ENCODE results near the gene TALDO1.
"Not testable (repeated sequence)": the region's sequence is repeated elsewhere in the genome, so short reads cannot be mapped to it uniquely, and the experiment has no call there.

TALDO1 gene

GRCh38 chr11:719214-720016 lies 27.8 kb upstream of the TALDO1 start:
- DNase-seq (ENCODE audit: low read depth): no peak

- no peak for DNase-seq (ENCODE audit: low read depth)
Observed at GRCh38 chr11:720017-720641, 27.1 kb upstream of the TALDO1 start.

GRCh38 chr11:720642-721246 lies 26.5 kb upstream of the TALDO1 start:
- DNase-seq (ENCODE audit: low read depth): no peak

- DNase-seq (ENCODE audit: low read depth): no peak
Observed at GRCh38 chr11:721247-721740, 26.0 kb upstream of the TALDO1 start.

GRCh38 chr11:721741-722345 lies 25.4 kb upstream of the TALDO1 start:
- peak; percentile 51 for DNase-seq (ENCODE audit: low read depth)

GRCh38 chr11:722346-722811 lies 24.9 kb upstream of the TALDO1 start:
- no peak for DNase-seq (ENCODE audit: low read depth)

GRCh38 chr11:723120-723883 lies 24.0 kb upstream of the TALDO1 start:
- peak; percentile 46 for DNase-seq (ENCODE audit: low read depth)

GRCh38 chr11:724049-724777 lies 23.1 kb upstream of the TALDO1 start:
- no peak for DNase-seq (ENCODE audit: low read depth)

GRCh38 chr11:724778-725386 lies 22.4 kb upstream of the TALDO1 start:
- DNase-seq (ENCODE audit: low read depth): no peak

- no peak for DNase-seq (ENCODE audit: low read depth)
Observed at GRCh38 chr11:725624-726202, 21.6 kb upstream of the TALDO1 start.

GRCh38 chr11:726278-727220 lies 20.7 kb upstream of the TALDO1 start:
- peak; percentile 40 for DNase-seq (ENCODE audit: low read depth)

- DNase-seq (ENCODE audit: low read depth): no peak
Observed at GRCh38 chr11:727281-727701, 20.0 kb upstream of the TALDO1 start.

GRCh38 chr11:727859-728748 lies 19.2 kb upstream of the TALDO1 start:
- peak; percentile 74 for DNase-seq (ENCODE audit: low read depth)

GRCh38 chr11:728901-729491 lies 18.3 kb upstream of the TALDO1 start:
- no peak for DNase-seq (ENCODE audit: low read depth)

GRCh38 chr11:729492-730074 lies 17.7 kb upstream of the TALDO1 start:
- no peak for DNase-seq (ENCODE audit: low read depth)

GRCh38 chr11:733072-733471 lies 14.2 kb upstream of the TALDO1 start:
- no peak for DNase-seq (ENCODE audit: low read depth)

GRCh38 chr11:734541-734940 lies 12.7 kb upstream of the TALDO1 start:
- not testable (repeated sequence) for DNase-seq (ENCODE audit: low read depth)
